Adrenal gland (tissue), 12 donors: ENCODE data around the gene GALNT18. TPM values are rescaled to one million over a fixed set of nuclear protein-coding genes. Genes with fewer than 3 reads are reported as not detected.

Experiments used
- DNase-seq, 7 donors: peaks; one replicate each; pipeline ENCODE4 v3.0.0-alpha.2; 2019 to 2020
- H3K27ac ChIP-seq, 5 donors: fragments of 200-600 bp; sonication (generic) in 4 of 5; 1 replicate in 3 of 5; 2 replicates in 2 of 5; pipeline versions ENCODE4 v1.5.1 to v1.8.0; 2016 to 2020; ENCODE audit warnings: mild to moderate bottlenecking in 1 of 5
- H3K27me3 ChIP-seq: fragments of 200-600 bp; 2 replicates; pipeline ENCODE4 v1.8.0; 2021
- H3K36me3 ChIP-seq, 2 donors: fragments of 200-600 bp; replicated peaks in 1 of 2; 1 replicate in 1 of 2; 2 replicates in 1 of 2; pipeline versions ENCODE4 v1.5.1 to v1.8.0; 2018 to 2022
- H3K4me1 ChIP-seq, 2 donors: fragments of 200-600 bp; replicated peaks in 1 of 2; 1 replicate in 1 of 2; 2 replicates in 1 of 2; pipeline versions ENCODE4 v1.5.1 to v1.8.0; 2018 to 2021
- H3K4me3 ChIP-seq, 4 donors: fragments of 200-600 bp; sonication (generic) in 3 of 4; one replicate each; pipeline ENCODE4 v1.5.1; 2016 to 2018
- H3K9me3 ChIP-seq, 3 donors: fragments of 200-600 bp; sonication (generic) in 1 of 3; replicated peaks in 1 of 3; 1 replicate in 2 of 3; 2 replicates in 1 of 3; pipeline versions ENCODE4 v1.5.1 to v1.8.0; 2016 to 2021
- CTCF ChIP-seq, 6 experiments: fragments of 450-650 bp in 4 of 6; fragments of 200-600 bp in 2 of 6; sonication (generic) in 1 of 6; IDR thresholded peaks; 1 replicate in 5 of 6; 2 replicates in 1 of 6; pipeline versions ENCODE4 v1.5.1 to v1.8.0; 2016 to 2021; ENCODE audit warnings: antibody characterized with exemption in 6 of 6, mild to moderate bottlenecking in 2 of 6, moderate library complexity in 1 of 6
- POLR2A ChIP-seq, 2 donors: fragments of 450-650 bp; IDR thresholded peaks; one replicate each; pipeline ENCODE4 v1.6.1; 2017; ENCODE audit warnings: antibody characterized with exemption in 2 of 2, mild to moderate bottlenecking in 2 of 2, moderate library complexity in 1 of 2
- WGBS, 4 donors: extraction: QIAGEN DNeasy Blood & Tissue Kit in 2 of 4; methylation state at CpG; one replicate each; pipeline versions ENCODE4 v1.1.5 to v1.1.7; 2013 to 2017; 5-methylcytosine and 5-hydroxymethylcytosine counted together
- intact Hi-C, 2 donors: fragments of 100-400 bp; cut with DNase I; formaldehyde crosslinking; loops; one replicate each; pipeline versions ENCODE4 v1.14.1 to v1.15.0; 2022 to 2023
- polyA plus RNA-seq, 3 donors: library from polyadenylated mRNA; stranded (reverse); fragments of 200-250 nt in 2 of 3; fragments of 350-450 nt in 1 of 3; fragmentation: Illumina TruSeq in 1 of 3; extraction: RNeasy Lipid Tissue Mini Kit (QIAGEN cat#74804) in 1 of 3; gene quantifications; one replicate each; pipeline ENCODE4 v1.2.3, GENCODE V29; 2013 to 2014
- total RNA-seq, 9 donors: library from RNA; depleted of rRNA in 4 of 9; stranded (reverse); fragments of >200 nt in 4 of 9; fragments of 120-200 nt in 1 of 9; fragmentation: NEBNext Ultra II Directional in 1 of 9; extraction: Animal tissue kit (Norgen Biotek cat#: 25700) in 1 of 9; gene quantifications; one replicate each; pipeline versions ENCODE4 v1.1.0 to v1.2.4, GENCODE V29; 2013 to 2023
- donor health status: healthy with polysubstance abuse.
- donor health status: Bipolar disorder and iron deficiency.
- donor health status: DM: yes; HTN: yes; CAD: no.
- donor health status: DM: no; HTN: no; CAD: no.
- donor health status: DM: no; HTN: no; CAD: no.
- donor health status: DM: yes; HTN: yes; CAD: no.

GALNT18 gene
- total and polyA plus RNA-seq, 12 donors = 1.4 to 15.1 (median 6.4) TPM

GRCh38 chr11:11313426-11313825, 308.4 kb downstream of the GALNT18 start:
- Histone ChIP-seq H3K36me3 (no peaks in the 10 kb centered on the region), H3K9me3 (no peaks in the 10 kb centered on the region), H3K27ac (peak overlapping the region in 3 of 5 donors; percentile 2 to 24 (median 13)), H3K4me3 (no peak overlapping the region), H3K27me3 (no peaks in the 10 kb centered on the region), H3K4me1 (peaks cover 17 to 18% of the 10 kb centered on the region in 2 donors)
- WGBS, 4 donors = 47 to 100% (median 56%) methylated on average over 1 of the region's 1 CpG
- intact Hi-C loops = no loop called here
- DNase-seq = peak in 5 of 7 donors; percentile 42 to 64 (median 47)
- TF ChIP-seq CTCF (IDR thresholded peaks at IDR 0.05) (no peak), POLR2A (IDR thresholded peaks at IDR 0.05) (no peak)

DNA sequence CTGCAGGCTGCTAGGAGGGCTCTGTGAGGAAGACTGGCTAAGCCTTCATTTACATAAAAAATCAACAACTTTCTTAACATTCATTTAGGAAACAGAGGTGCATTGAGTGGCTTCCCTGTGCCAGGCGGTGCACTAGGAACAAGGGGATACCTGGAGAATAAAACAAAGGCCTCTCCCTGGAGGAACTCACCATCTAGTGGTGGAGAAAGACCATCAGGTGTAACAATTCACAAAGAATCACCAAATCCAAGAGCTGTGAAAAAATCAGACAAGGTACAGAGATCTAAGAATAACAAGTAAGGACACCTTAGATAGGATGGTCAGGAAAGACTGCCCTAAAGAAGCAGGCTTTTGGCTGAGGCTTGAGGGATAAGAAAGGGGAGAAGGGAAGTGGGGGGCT, 309.1 kb downstream of the GALNT18 start:
- 94 to 100% (median 100%) methylated on average over 1 of the region's 1 CpG for WGBS, 4 donors
- TF ChIP-seq POLR2A (IDR thresholded peaks at IDR 0.05) (no peak), CTCF (IDR thresholded peaks at IDR 0.05) (no peak)
- Histone ChIP-seq H3K9me3 (no peaks in the 10 kb centered on the region), H3K27me3 (no peaks in the 10 kb centered on the region), H3K36me3 (no peaks in the 10 kb centered on the region), H3K4me1 (peaks cover 17 to 18% of the 10 kb centered on the region in 2 donors), H3K27ac (no peak overlapping the region), H3K4me3 (no peak overlapping the region)
- intact Hi-C loops = no loop called here
- DNase-seq = no peak

DNA sequence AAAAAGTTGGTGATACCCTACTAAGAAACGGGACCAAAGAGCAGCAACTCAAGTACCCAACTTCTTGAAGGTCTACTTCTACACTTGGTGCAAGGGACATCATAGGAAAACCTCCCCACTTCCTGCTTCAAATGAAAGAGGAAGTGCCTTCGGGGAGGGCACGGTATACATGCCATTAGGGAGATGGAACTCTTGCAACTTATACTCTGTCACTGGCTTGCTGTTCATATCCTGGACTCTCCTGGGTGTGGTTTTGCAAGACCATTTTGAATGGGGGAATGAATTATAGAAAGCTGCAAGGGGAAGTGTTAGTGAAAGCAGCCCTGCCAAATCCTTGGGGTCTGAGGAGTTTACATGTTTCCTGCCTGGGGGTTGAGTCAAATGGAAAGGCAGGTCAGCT, 310.6 kb downstream of the GALNT18 start:
- no peaks in the 10 kb centered on the region for H3K9me3 ChIP-seq
- no peak overlapping the region for H3K4me3 ChIP-seq
- H3K4me1 ChIP-seq = peaks cover 17 to 18% of the 10 kb centered on the region in 2 donors
- no peak overlapping the region for H3K27ac ChIP-seq
- 60 to 72% (median 70%) methylated on average over 3 of the region's 3 CpGs for WGBS, 4 donors
- no peak for TF ChIP-seq POLR2A (IDR thresholded peaks at IDR 0.05)
- intact Hi-C loops = no loop called here
- DNase-seq = peak in 2 of 7 donors; percentile 8 to 28
- no peaks in the 10 kb centered on the region for H3K36me3 ChIP-seq
- no peaks in the 10 kb centered on the region for H3K27me3 ChIP-seq

GRCh38 chr11:11309906-11310305, 311.9 kb downstream of the GALNT18 start:
- peaks cover 17 to 18% of the 10 kb centered on the region in 2 donors for H3K4me1 ChIP-seq
- WGBS, 4 donors = 90 to 97% (median 95%) methylated on average over 2 of the region's 2 CpGs
- no peaks in the 10 kb centered on the region for H3K9me3 ChIP-seq
- H3K27ac ChIP-seq = no peak overlapping the region
- H3K27me3 ChIP-seq = no peaks in the 10 kb centered on the region
- TF ChIP-seq CTCF (IDR thresholded peaks at IDR 0.05) = no peak
- no peak for TF ChIP-seq POLR2A (IDR thresholded peaks at IDR 0.05)
- H3K4me3 ChIP-seq = no peak overlapping the region
- intact Hi-C loops = no loop called here
- no peak for DNase-seq
- H3K36me3 ChIP-seq = no peaks in the 10 kb centered on the region

DNA sequence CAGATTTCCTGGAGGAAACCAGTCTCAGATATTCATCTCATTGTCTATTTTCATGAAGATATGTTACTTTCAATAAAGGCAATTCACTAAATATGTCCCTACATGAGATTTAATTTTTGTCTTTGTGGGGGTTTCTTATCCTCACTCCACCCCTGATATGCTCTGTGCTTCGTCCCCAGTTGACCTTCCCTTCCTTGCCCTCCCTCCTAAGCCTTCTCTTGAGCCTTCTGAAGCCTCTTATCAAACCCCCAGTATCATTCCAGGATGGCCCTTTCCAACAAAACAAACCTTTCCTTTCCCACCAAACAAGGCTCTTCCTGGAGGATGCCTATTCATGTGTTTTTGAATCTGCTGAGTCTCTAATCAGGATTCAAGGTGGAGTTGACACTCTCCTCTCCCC, 313.6 kb downstream of the GALNT18 start:
- H3K36me3 ChIP-seq = no peaks in the 10 kb centered on the region
- no peaks in the 10 kb centered on the region for H3K9me3 ChIP-seq
- 65 to 78% (median 72%) methylated on average over 1 of the region's 1 CpG for WGBS, 4 donors
- no peaks in the 10 kb centered on the region for H3K27me3 ChIP-seq
- no peak overlapping the region for H3K27ac ChIP-seq
- DNase-seq = no peak
- H3K4me3 ChIP-seq = no peak overlapping the region
- H3K4me1 ChIP-seq = peaks cover 3 to 4% of the 10 kb centered on the region in 2 donors
- intact Hi-C loops = no loop called here
- TF ChIP-seq CTCF (IDR thresholded peaks at IDR 0.05) (no peak), POLR2A (IDR thresholded peaks at IDR 0.05) (no peak)
